ENCODE measurements around the gene GPC6.

GPC6 gene

DNA sequence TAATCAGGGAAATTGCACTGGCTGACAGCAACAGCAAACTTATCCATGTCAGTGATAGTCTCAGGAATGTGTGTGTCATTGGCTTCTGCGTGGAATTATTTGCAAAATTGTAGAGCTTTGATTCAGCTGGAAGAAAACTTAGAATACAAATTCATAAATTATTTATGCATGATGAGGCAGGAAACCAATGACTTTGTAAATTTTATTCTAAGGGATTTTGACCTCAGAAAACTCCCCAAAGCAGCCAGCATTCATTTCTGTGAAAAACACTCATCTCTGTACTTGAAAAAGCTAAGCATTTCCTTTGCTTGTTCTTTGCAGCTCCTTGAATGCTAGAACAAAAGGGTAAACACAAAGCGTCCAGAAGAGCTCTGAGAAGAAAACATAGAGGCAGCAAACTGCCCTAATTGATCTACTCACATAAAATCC, 1090.5 kb downstream of the GPC6 start:
- no peak overlapping the region for H2AFZ ChIP-seq (ENCODE audit: low read length)

DNA sequence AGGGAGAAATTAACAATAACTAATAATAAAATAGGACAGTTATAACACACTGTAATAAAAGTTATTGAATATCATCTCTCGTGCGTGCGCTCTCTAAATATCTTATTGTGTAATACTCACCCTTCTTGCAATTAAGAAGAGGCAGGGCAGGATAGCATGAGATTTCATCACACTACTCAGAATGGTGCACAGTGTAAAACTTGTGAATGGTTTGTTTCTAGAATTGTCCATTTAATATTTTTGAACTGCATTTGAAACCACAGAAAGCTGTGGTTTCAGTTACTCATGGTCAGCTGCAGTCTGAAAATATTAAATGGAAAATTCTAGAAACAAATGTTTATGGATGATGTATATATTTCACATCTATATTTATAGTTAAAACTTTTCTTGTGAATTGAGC, 1091.8 kb downstream of the GPC6 start:
- Histone ChIP-seq H3K4me2 (ENCODE audit: low read depth, low read length, poor library complexity, severe bottlenecking) (no peak overlapping the region), H3K4me1 (ENCODE audit: insufficient read depth, low read length, poor library complexity, severe bottlenecking) (peaks cover 2% of the 10 kb centered on the region), H3K9ac (ENCODE audit: low read depth, low read length, poor library complexity, severe bottlenecking) (no peak overlapping the region), H3K27me3 (ENCODE audit: insufficient read depth, low read length, poor library complexity, severe bottlenecking) (no peaks in the 10 kb centered on the region), H3F3A (ENCODE audit: low read depth) (no peaks in the 10 kb centered on the region), H3K79me2 (ENCODE audit: insufficient read depth, low read length) (no peaks in the 10 kb centered on the region), H3K9me3 (ENCODE audit: insufficient read depth, low read depth, low read length) (no peaks in the 10 kb centered on the region), H3K4me3 (ENCODE audit: low read length, poor library complexity, severe bottlenecking) (no peak overlapping the region), H3K36me3 (ENCODE audit: insufficient read depth, low read length) (no peaks in the 10 kb centered on the region), H4K20me1 (ENCODE audit: insufficient read depth, low read length, poor library complexity, severe bottlenecking) (no peaks in the 10 kb centered on the region), H2AFZ (ENCODE audit: low read length) (no peak overlapping the region), H3K9me2 (replicated peaks; ENCODE audit: low read depth, low read length) (no peaks in the 10 kb centered on the region)
- TF ChIP-seq, protein P1, sequence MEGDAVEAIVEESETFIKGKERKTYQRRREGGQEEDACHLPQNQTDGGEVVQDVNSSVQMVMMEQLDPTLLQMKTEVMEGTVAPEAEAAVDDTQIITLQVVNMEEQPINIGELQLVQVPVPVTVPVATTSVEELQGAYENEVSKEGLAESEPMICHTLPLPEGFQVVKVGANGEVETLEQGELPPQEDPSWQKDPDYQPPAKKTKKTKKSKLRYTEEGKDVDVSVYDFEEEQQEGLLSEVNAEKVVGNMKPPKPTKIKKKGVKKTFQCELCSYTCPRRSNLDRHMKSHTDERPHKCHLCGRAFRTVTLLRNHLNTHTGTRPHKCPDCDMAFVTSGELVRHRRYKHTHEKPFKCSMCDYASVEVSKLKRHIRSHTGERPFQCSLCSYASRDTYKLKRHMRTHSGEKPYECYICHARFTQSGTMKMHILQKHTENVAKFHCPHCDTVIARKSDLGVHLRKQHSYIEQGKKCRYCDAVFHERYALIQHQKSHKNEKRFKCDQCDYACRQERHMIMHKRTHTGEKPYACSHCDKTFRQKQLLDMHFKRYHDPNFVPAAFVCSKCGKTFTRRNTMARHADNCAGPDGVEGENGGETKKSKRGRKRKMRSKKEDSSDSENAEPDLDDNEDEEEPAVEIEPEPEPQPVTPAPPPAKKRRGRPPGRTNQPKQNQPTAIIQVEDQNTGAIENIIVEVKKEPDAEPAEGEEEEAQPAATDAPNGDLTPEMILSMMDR (conservative IDR thresholded peaks at IDR 0.05; ENCODE audit: low read length): no peak
- TF ChIP-seq EZH2phosphoT487 (IDR thresholded peaks at IDR 0.05; ENCODE audit: borderline replicate concordance): no peak

More for the DNA sequence above, 1090.5 kb downstream of the GPC6 start:
- H3K9me3 ChIP-seq (ENCODE audit: insufficient read depth, low read depth, low read length): no peaks in the 10 kb centered on the region
- no peaks in the 10 kb centered on the region for H3F3A ChIP-seq (ENCODE audit: low read depth)
- no peaks in the 10 kb centered on the region for H4K20me1 ChIP-seq (ENCODE audit: insufficient read depth, low read length, poor library complexity, severe bottlenecking)
- no peaks in the 10 kb centered on the region for H3K79me2 ChIP-seq (ENCODE audit: insufficient read depth, low read length)
- H3K36me3 ChIP-seq (ENCODE audit: insufficient read depth, low read length): no peaks in the 10 kb centered on the region
- no peaks in the 10 kb centered on the region for H3K9me2 ChIP-seq (replicated peaks; ENCODE audit: low read depth, low read length)
- no peaks in the 10 kb centered on the region for H3K4me1 ChIP-seq (ENCODE audit: insufficient read depth, low read length, poor library complexity, severe bottlenecking)
- TF ChIP-seq, protein P1 (conservative IDR thresholded peaks at IDR 0.05; ENCODE audit: low read length): no peak
- TF ChIP-seq EZH2phosphoT487 (IDR thresholded peaks at IDR 0.05; ENCODE audit: borderline replicate concordance): no peak
- H3K4me3 ChIP-seq (ENCODE audit: low read length, poor library complexity, severe bottlenecking): no peak overlapping the region
- H3K27me3 ChIP-seq (ENCODE audit: insufficient read depth, low read length, poor library complexity, severe bottlenecking): no peaks in the 10 kb centered on the region
- no peak overlapping the region for H3K9ac ChIP-seq (ENCODE audit: low read depth, low read length, poor library complexity, severe bottlenecking)
- no peak overlapping the region for H3K4me2 ChIP-seq (ENCODE audit: low read depth, low read length, poor library complexity, severe bottlenecking)

DNA sequence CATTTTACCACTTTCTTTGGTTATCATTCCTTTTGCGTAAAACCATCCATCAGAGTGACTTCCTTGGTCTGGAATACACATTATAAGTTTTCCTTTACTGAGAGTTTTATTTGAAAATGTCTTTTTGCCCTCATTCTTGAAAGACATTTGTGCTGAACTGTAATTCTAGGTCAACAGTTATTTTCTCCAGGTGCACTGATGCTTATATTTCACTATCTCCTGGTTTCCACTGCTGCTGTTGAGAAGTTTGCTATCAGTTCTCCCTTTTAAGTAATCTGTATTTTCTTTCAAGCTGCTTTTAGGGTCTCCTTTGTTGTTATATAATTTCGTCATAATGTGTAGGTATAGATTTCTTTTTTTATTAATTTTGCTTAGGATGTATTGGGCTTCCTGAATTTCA, 1092.9 kb downstream of the GPC6 start:
- Histone ChIP-seq H3K36me3 (ENCODE audit: insufficient read depth, low read length) (no peaks in the 10 kb centered on the region), H3K9me3 (ENCODE audit: insufficient read depth, low read depth, low read length) (no peaks in the 10 kb centered on the region), H3K27me3 (ENCODE audit: insufficient read depth, low read length, poor library complexity, severe bottlenecking) (no peaks in the 10 kb centered on the region), H3K9me2 (replicated peaks; ENCODE audit: low read depth, low read length) (no peaks in the 10 kb centered on the region), H3K9ac (ENCODE audit: low read depth, low read length, poor library complexity, severe bottlenecking) (no peak overlapping the region), H4K20me1 (ENCODE audit: insufficient read depth, low read length, poor library complexity, severe bottlenecking) (no peaks in the 10 kb centered on the region), H2AFZ (ENCODE audit: low read length) (no peak overlapping the region), H3K4me2 (ENCODE audit: low read depth, low read length, poor library complexity, severe bottlenecking) (no peak overlapping the region), H3K4me1 (ENCODE audit: insufficient read depth, low read length, poor library complexity, severe bottlenecking) (peaks cover 12% of the 10 kb centered on the region), H3K4me3 (ENCODE audit: low read length, poor library complexity, severe bottlenecking) (no peak overlapping the region), H3K79me2 (ENCODE audit: insufficient read depth, low read length) (no peaks in the 10 kb centered on the region), H3F3A (ENCODE audit: low read depth) (no peaks in the 10 kb centered on the region)
- TF ChIP-seq, protein P1 (conservative IDR thresholded peaks at IDR 0.05; ENCODE audit: low read length): no peak
- no peak for TF ChIP-seq EZH2phosphoT487 (IDR thresholded peaks at IDR 0.05; ENCODE audit: borderline replicate concordance)
